Measurements from ENCODE around the gene EPAS1. TPM values are rescaled to one million over a fixed set of nuclear protein-coding genes. Genes with fewer than 3 reads are reported as not detected.

Gene EPAS1
- total RNA-seq, 1 donor, result 5.2 TPM

DNA sequence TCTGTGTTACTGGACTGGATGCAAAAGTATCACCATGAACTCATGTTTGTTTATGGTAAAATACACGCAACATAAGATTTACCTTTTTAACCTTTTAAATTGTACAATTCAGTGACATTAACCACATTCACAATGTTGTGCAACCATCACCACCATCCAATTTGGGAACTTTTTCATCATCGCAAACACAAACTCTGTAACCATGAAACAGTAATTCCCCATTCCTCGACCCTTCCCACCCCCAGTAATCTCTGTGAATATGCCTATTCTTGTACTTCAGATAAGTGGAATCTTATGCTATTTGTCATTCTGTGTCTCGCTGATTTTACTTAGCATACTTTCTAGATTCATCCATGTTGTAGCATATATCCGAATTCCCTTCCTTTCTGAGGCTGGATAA is 31.1 kb upstream of the EPAS1 start:
- Histone ChIP-seq H3K4me3 (ENCODE audit: low read length) (no peak overlapping the region), H3K27me3 (ENCODE audit: insufficient read depth, low read length) (no peaks in the 10 kb centered on the region), H3K4me1 (ENCODE audit: insufficient read depth, low read length) (peaks cover 18% of the 10 kb centered on the region), H3K9me3 (ENCODE audit: low read depth, low read length) (no peaks in the 10 kb centered on the region)

DNA sequence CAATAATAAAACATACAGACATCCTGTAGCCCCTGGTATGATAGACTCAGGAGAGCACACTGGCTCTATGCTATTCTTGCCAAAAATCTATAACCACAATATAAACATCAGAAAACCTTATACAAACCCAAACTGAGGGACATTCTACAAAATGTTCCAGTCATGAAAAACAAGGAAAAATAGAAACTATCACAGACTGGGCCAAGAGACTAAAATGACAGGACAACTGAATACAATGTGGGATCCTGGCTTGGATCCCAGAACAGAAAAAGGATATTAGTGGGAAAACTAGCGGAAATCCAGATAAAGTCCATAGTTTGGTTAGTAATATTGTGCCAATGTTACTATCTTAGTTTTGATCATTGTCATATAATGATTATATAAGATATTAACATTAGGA is 29.6 kb upstream of the EPAS1 start:
- H3K9me3 ChIP-seq (ENCODE audit: low read depth, low read length), result no peaks in the 10 kb centered on the region
- no peaks in the 10 kb centered on the region for H3K27me3 ChIP-seq (ENCODE audit: insufficient read depth, low read length)
- no peak overlapping the region for H3K4me3 ChIP-seq (ENCODE audit: low read length)
- peaks cover 18% of the 10 kb centered on the region for H3K4me1 ChIP-seq (ENCODE audit: insufficient read depth, low read length)

DNA sequence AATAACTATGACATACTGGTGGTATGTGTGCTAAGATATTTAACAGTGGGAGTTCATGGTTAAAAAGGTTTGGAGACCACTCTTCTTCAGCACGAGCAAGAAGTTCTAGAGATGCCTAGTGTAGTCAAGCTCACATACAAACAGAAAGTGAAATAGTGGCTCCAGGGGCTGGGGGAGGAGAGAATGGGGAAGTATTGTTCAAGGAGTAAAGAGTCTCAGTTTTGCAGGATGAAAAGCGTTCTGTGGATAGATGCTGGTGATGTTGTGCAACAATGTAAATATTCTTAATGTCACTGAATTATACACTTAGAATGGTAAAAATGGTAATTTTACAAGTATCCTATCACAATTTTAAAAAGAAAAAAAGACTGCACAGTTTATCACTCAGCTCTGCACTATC is 29.0 kb upstream of the EPAS1 start:
- Histone ChIP-seq H3K4me1 (ENCODE audit: insufficient read depth, low read length) (peaks cover 18% of the 10 kb centered on the region), H3K4me3 (ENCODE audit: low read length) (no peak overlapping the region), H3K27me3 (ENCODE audit: insufficient read depth, low read length) (no peaks in the 10 kb centered on the region), H3K9me3 (ENCODE audit: low read depth, low read length) (no peaks in the 10 kb centered on the region)

DNA sequence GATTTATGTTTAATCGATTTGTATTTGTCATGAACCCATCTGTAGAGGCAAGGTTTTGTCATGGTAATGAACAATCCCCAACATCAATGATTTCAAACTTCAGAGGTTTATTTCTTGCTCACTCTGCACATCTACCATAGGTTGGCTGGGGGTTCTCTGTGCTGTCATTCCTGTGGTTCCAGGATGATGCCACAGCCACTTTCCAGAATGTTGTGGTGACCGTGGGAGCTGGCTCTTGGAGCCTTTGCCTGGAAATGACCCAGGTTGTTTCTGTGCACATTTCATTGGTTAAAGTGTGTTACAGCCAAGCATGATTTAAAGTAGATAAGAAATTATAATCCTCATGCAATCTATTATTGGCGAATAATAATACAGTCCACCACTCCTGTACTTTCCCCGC is 28.2 kb upstream of the EPAS1 start:
- no peaks in the 10 kb centered on the region for H3K27me3 ChIP-seq (ENCODE audit: insufficient read depth, low read length)

DNA sequence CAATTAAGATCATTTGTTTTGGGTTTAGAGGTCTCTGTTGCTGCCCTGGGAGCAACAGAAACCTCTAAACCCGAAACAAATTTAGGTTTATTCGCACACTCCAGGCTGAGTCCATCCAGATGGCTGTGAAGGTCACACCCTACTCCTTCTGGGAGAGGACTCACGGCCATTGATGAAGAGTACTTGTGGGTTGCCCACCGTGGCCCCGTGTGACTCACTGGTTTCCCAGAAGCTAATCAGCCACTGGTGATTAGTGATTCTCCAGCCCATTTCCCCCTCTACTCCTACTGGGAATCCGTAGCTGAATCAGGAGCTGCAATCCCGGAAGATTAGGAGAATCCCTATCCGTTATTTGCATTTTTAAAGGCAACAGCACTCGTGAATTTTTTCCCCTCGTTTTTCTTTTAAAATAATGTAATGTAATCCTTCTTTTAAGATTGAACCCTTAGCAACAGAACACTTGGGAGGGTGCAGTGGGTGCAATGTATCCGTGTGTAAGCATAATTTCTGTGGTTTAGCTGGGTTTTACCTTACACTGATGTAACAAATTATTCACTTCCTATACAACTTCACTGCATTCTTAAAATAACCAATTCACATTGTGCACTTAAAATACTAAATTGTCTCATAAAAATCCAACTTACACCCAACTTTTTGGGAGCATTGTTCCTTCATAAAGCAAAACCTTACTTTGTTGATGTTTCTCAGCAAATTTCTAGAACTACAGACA is 27.5 kb upstream of the EPAS1 start:
- Histone ChIP-seq H3K9me3 (ENCODE audit: low read depth, low read length) (no peaks in the 10 kb centered on the region), H3K27me3 (ENCODE audit: insufficient read depth, low read length) (no peaks in the 10 kb centered on the region), H3K4me3 (ENCODE audit: low read length) (no peak overlapping the region), H3K4me1 (ENCODE audit: insufficient read depth, low read length) (peaks cover 18% of the 10 kb centered on the region)

More for the DNA sequence above, 28.2 kb upstream of the EPAS1 start:
- H3K4me3 ChIP-seq (ENCODE audit: low read length), result no peak overlapping the region
- peaks cover 18% of the 10 kb centered on the region for H3K4me1 ChIP-seq (ENCODE audit: insufficient read depth, low read length)
- no peaks in the 10 kb centered on the region for H3K9me3 ChIP-seq (ENCODE audit: low read depth, low read length)

DNA sequence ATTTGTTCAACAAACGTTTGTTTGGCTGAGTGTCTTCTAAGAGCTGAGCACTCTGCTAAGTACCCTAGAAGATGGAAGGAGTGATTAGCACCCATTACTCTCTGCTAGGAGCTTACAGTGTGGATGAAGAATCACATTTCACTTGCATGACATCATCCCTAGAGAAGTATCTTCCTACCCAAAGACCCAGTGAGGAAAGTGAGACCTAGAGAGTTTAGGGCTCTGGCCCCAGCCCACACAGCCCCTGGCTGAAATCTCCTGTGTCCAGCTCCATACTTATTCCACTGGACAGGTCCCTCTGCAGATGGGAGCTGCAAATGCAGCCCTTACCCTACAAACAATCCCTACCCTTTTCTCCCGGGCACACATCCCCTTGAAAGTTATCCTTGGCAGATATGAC is 26.8 kb upstream of the EPAS1 start:
- H3K4me1 ChIP-seq (ENCODE audit: insufficient read depth, low read length), result peaks cover 18% of the 10 kb centered on the region
- H3K27me3 ChIP-seq (ENCODE audit: insufficient read depth, low read length), result no peaks in the 10 kb centered on the region
- no peaks in the 10 kb centered on the region for H3K9me3 ChIP-seq (ENCODE audit: low read depth, low read length)
- H3K4me3 ChIP-seq (ENCODE audit: low read length), result no peak overlapping the region

DNA sequence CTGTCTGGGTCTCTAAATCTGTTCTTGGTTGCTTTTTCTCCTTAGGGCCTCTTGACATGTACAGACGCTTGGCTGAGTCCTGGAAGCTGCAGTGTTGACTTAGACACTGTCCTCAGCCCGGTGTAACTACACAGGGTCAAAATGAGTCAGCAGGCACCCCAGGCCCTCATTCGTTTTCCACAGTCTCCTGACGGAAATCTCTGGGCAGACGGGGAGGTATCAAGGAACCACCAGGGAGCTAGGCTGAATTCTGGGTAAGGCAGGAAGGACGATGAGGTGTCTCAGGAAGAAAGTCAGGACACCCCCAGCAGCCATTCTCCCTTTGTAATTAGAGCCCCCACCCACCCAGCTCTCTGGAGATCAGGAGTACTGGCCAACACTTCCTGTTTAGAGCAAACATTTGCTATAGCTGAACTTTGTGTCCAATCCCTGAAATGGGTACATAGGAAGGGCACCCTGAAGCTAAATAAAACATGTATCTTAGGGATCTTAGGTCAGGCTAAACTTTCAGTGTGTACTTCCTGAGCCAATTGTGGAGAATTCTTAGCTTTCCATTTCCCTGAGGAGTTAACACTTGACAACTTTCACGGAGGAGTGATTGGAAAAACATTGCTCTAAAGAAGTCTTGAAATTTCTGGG is 23.9 kb upstream of the EPAS1 start:
- Histone ChIP-seq H3K27me3 (ENCODE audit: insufficient read depth, low read length) (peaks cover 6% of the 10 kb centered on the region), H3K4me3 (ENCODE audit: low read length) (no peak overlapping the region), H3K9me3 (ENCODE audit: low read depth, low read length) (no peaks in the 10 kb centered on the region), H3K4me1 (ENCODE audit: insufficient read depth, low read length) (peaks cover 22% of the 10 kb centered on the region)

DNA sequence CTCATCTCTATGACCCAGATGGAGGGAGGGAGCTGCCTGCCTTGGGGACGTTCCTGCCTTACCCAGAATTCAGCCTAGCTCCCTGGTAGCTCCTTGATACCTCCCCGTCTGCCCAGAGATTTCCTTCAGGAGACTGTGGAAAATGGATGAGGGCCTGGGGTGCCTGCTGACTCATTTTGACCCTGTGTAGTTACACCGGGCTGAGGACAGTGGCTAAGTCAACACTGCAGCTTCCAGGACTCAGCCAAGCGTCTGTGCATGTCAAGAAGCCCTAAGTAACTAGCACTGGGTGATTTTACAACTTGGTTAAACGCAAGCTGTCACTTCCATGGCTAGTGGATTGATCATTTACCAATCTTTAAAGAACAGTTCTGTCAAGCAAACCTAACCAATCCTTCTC is 23.3 kb upstream of the EPAS1 start:
- Histone ChIP-seq H3K4me3 (ENCODE audit: low read length) (no peak overlapping the region), H3K27me3 (ENCODE audit: insufficient read depth, low read length) (peaks cover 6% of the 10 kb centered on the region), H3K4me1 (ENCODE audit: insufficient read depth, low read length) (peaks cover 16% of the 10 kb centered on the region), H3K9me3 (ENCODE audit: low read depth, low read length) (no peaks in the 10 kb centered on the region)

DNA sequence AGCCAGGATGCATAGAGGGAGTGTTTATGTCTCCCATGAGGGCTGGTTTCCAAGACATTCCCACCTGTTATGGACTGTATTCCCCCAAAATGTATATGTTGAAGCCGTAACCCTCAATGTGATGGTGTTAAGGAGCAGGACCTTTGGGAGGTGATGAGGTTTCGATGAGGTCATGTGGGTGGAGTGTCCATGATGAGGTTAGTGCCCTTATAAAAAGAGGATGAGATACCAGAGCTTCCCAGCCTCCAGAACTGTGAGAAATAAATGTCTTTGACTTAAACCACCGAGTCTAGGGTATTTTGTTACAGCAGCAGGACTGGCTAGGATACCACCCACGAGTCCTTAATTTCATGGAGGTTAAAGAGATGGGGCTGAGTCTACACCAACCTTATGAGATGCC is 22.6 kb upstream of the EPAS1 start:
- Histone ChIP-seq H3K4me1 (ENCODE audit: insufficient read depth, low read length) (peaks cover 14% of the 10 kb centered on the region), H3K9me3 (ENCODE audit: low read depth, low read length) (no peaks in the 10 kb centered on the region), H3K27me3 (ENCODE audit: insufficient read depth, low read length) (peaks cover 6% of the 10 kb centered on the region), H3K4me3 (ENCODE audit: low read length) (no peak overlapping the region)

DNA sequence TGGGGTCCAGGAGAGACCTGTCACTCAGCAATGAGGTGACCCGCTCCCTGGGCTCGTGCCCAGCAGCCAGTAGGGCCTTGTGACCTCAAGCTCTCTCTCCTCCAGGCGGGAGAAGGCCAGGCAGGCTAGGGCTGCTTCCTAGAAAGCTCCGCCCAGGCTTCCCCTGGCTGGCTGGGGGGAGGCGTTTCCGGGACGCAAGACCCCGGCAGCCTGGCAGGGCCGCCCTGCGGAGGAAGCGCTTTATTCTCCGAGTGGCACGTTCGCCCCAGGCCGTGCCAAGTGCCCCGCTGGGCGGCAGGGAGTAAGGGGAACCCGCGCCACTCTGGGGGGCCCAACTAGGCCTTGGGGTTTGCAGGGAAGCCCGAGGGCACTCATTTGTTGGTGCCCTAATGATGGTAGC is 21.2 kb upstream of the EPAS1 start:
- Histone ChIP-seq H3K9me3 (ENCODE audit: low read depth, low read length) (no peaks in the 10 kb centered on the region), H3K27me3 (ENCODE audit: insufficient read depth, low read length) (peaks cover 6% of the 10 kb centered on the region), H3K4me1 (ENCODE audit: insufficient read depth, low read length) (peaks cover 6% of the 10 kb centered on the region), H3K4me3 (ENCODE audit: low read length) (no peak overlapping the region)

DNA sequence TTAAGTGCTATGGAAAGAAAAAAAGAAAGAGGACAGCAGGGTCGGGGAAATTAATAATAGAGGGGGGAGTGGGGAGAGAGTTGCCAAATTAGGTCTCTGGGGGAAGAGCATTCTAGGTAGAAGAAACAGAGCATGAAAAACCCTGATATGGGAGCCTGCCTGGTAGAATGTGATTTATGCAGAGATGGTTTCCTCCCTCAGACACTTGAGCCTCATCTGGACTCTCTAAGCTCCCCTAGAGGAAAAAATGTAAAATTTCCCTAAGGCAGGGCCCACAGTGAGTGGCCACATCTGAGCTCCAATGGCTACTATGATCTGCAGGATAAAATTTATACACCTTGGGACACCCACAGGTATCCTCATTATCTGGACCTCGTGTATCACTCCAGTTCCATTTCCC is 20.6 kb upstream of the EPAS1 start:
- peaks cover 6% of the 10 kb centered on the region for H3K4me1 ChIP-seq (ENCODE audit: insufficient read depth, low read length)
- H3K27me3 ChIP-seq (ENCODE audit: insufficient read depth, low read length), result peaks cover 6% of the 10 kb centered on the region
- no peak overlapping the region for H3K4me3 ChIP-seq (ENCODE audit: low read length)
- no peaks in the 10 kb centered on the region for H3K9me3 ChIP-seq (ENCODE audit: low read depth, low read length)

DNA sequence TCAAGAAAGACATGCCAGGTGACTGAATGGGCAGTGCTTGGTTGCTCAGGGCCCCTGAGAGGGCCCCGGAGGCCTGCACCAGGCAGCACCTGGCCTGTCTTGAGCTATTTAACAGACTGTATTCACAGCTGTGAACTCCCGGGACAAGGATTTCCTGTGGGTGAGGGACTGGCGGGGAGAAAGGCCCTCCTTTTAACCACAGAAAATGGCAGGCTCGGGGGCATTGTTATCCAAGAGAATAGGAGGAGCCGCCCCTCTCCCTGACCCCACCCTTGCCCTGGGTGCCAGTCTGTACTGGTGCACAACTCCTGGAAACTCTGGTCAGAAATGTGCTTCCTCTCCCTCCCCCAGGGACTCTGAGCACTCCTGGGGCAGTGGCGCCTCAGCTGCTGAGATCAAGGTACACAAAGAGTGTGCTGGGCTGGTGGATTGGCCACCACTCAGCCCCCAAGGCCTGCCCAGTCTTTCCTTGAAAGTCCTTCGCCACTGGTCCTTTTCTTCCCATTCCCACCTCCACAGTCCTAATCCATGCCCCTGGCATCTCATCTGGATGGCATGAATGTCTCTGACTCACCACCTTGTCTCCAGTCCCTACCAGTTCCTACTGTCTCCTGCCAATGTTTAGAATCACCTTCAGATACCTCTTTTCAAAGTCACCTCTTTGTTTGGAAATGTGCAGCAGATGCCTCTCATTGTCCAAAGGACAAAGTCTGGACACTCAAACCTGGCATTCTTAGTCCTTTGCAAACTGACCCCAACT is 19.6 kb upstream of the EPAS1 start:
- Histone ChIP-seq H3K27me3 (ENCODE audit: insufficient read depth, low read length) (peaks cover 6% of the 10 kb centered on the region), H3K4me1 (ENCODE audit: insufficient read depth, low read length) (peaks cover 6% of the 10 kb centered on the region), H3K9me3 (ENCODE audit: low read depth, low read length) (no peaks in the 10 kb centered on the region), H3K4me3 (ENCODE audit: low read length) (no peak overlapping the region)

DNA sequence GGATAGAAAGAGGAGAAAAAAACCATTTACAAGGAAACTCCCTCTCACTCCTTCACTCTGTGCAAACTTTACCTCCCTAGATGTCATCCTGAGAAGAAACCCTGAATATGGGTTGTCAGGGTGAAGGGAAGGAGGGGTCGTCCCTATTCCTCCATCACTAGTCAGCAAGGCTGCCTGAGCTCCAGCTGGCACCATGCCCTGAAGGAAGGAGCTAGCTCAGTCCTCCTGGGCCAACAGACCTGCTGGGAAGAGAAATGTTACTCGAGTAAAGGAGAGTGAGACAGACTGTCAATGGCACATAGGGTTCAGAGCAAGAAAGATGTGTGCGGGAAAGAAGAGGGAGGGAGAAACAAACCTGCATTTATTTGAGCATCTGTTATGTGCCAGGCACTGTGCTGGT is 18.3 kb upstream of the EPAS1 start:
- Histone ChIP-seq H3K9me3 (ENCODE audit: low read depth, low read length) (no peaks in the 10 kb centered on the region), H3K4me1 (ENCODE audit: insufficient read depth, low read length) (peaks cover 6% of the 10 kb centered on the region), H3K4me3 (ENCODE audit: low read length) (no peak overlapping the region), H3K27me3 (ENCODE audit: insufficient read depth, low read length) (peaks cover 6% of the 10 kb centered on the region)

DNA sequence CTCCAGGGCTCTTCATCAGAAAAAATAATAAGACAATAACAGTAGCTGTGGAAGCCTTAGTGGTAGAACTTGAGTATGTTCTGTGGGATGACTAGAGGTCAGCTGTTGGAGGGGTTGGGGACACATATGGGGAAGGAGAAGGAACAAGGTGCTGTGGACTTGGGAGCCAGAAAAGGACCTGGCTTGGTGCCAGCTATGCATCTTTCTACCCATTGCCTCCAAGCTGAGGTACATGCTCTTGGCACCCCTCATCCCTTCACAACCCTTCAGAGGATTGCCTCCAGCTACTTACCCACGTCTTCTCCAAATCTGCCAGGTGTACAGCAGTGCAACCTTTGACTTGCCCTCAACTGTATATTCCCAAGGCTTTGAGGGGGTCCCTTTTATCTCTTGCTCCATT is 15.3 kb upstream of the EPAS1 start:
- no peaks in the 10 kb centered on the region for H3K9me3 ChIP-seq (ENCODE audit: low read depth, low read length)
- no peaks in the 10 kb centered on the region for H3K4me1 ChIP-seq (ENCODE audit: insufficient read depth, low read length)
- peaks cover under 1% of the 10 kb centered on the region for H3K27me3 ChIP-seq (ENCODE audit: insufficient read depth, low read length)
- no peak overlapping the region for H3K4me3 ChIP-seq (ENCODE audit: low read length)

DNA sequence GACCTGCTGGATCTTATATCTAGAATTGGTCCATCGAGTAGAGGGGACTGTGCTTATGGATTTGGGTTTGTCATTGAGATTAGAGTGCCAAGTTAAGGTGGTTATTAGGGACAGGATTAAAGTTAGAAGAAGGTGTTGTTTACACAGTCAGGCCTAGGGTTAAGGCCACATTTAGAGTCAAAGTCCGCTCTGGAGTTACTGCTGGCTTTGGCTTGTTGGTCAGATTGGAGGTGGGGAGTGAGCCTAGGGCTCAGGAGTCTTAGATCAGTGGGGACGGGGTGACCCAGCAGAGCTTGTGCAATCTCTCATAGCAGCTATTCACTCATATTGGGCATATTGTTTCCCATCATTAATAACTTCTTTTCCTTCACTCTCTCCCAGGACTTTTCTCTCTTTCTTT is 13.5 kb upstream of the EPAS1 start:
- Histone ChIP-seq H3K4me1 (ENCODE audit: insufficient read depth, low read length) (no peaks in the 10 kb centered on the region), H3K4me3 (ENCODE audit: low read length) (no peak overlapping the region), H3K9me3 (ENCODE audit: low read depth, low read length) (no peaks in the 10 kb centered on the region), H3K27me3 (ENCODE audit: insufficient read depth, low read length) (no peaks in the 10 kb centered on the region)

Data from mononuclear cell (primary cell).